ENCODE results near the gene ZNF337. TPM values are rescaled to one million over a fixed set of nuclear protein-coding genes. Genes with fewer than 3 reads are reported as not detected.

The ZNF337 gene
- total RNA-seq, 3 donors from 2014 or later: 7.2 to 16.2 (median 8.3) TPM

DNA sequence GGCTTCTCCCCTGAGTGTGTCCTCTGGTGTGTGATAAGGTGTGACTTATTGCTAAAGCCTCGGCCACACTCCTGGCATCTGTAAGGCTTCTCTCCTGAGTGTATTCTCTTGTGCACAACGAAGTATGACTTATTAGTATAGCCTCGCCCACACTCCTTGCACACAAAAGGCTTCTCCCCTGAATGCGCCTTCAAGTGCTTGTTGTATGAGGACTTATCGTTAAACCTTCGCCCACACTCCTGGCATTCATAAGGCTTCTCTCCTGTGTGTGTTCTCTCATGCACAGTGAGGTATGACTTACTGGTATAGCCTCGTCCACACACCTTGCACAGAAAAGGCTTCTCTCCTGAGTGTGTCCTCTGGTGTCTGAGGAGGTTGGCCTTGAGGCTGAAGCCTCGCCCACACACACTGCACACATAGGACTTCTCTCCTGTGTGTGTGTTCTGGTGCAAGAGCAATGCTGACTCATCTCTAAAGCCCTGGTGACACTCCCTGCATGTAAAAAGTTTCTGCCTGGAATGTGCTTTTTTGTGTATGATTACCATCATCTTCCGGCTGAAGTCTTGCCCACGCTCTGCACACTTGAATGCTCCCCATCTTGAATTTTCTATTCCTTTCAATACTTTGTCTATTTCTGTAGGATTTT, 20.4 kb downstream of the ZNF337 start:
- Histone ChIP-seq H3K36me3 (ENCODE audit: low read depth) (no peaks in the 10 kb centered on the region), H3K9me3 (no peaks in the 10 kb centered on the region), H3K4me1 (ENCODE audit: low read depth) (no peaks in the 10 kb centered on the region), H3K4me3 (no peak overlapping the region)
- intact Hi-C loops (cut with DNase I, micrococcal nuclease): no loop called here
- TF ChIP-seq, protein P1, sequence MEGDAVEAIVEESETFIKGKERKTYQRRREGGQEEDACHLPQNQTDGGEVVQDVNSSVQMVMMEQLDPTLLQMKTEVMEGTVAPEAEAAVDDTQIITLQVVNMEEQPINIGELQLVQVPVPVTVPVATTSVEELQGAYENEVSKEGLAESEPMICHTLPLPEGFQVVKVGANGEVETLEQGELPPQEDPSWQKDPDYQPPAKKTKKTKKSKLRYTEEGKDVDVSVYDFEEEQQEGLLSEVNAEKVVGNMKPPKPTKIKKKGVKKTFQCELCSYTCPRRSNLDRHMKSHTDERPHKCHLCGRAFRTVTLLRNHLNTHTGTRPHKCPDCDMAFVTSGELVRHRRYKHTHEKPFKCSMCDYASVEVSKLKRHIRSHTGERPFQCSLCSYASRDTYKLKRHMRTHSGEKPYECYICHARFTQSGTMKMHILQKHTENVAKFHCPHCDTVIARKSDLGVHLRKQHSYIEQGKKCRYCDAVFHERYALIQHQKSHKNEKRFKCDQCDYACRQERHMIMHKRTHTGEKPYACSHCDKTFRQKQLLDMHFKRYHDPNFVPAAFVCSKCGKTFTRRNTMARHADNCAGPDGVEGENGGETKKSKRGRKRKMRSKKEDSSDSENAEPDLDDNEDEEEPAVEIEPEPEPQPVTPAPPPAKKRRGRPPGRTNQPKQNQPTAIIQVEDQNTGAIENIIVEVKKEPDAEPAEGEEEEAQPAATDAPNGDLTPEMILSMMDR (IDR thresholded peaks at IDR 0.05): no peak
- no peak for DNase-seq
- ATAC-seq: no peak

DNA sequence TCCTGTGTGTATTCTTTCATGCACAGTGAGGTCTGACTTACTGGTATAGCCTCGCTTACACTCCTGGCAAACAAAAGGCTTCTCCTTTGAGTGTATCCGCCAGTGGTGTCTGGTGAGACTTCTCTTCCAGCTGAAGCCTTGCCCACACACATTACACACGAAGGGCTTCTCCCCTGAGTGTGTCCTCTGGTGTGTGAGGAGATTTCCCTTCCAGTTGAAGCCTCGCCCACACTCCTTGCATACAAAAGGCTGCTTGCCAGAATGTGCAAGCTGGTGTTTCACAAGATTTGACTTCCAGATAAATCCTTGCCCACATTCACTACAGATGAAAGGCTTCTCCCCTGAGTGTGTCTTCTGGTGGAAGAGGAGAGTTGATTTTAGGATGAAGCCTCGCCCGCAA, 21.5 kb downstream of the ZNF337 start:
- intact Hi-C loops (cut with DNase I, micrococcal nuclease): no loop called here
- DNase-seq (no peak), ATAC-seq (no peak)
- Histone ChIP-seq H3K9me3 (no peaks in the 10 kb centered on the region), H3K4me1 (ENCODE audit: low read depth) (no peaks in the 10 kb centered on the region), H3K4me3 (no peak overlapping the region), H3K36me3 (ENCODE audit: low read depth) (no peaks in the 10 kb centered on the region)
- TF ChIP-seq, protein P1 (IDR thresholded peaks at IDR 0.05): no peak

DNA sequence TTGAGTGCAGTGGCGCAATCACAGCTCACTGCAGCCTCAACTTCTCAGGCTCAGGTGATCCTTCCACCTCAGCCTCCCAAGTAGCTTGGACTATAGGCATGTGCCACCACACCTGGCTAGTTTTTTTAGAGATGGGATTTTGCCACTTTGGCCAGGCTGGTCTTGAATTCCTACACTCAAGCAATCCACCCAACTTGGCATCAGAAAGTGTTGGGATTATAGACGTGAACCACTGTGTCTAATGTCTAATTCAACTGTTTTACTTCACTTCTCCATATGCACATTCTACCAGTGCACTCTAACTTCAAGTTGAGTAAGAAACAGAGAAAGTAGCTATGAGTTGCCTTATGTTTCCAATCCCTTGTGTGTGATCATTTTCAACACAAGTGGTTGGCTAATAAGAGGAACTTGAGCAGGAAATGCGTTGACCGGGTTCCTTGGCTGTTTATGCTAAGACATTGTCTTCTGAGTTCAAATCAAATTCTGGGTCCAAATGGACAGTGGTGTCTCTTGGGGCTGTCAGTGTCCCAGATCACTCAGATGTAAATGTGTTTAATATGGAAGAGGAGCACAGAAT, 23.9 kb downstream of the ZNF337 start:
- no peak for DNase-seq
- no peak overlapping the region for H3K4me3 ChIP-seq
- H3K4me1 ChIP-seq (ENCODE audit: low read depth): no peaks in the 10 kb centered on the region
- ATAC-seq: no peak
- H3K36me3 ChIP-seq (ENCODE audit: low read depth): no peaks in the 10 kb centered on the region
- intact Hi-C loops (cut with DNase I, micrococcal nuclease): no loop called here
- TF ChIP-seq, protein P1 (IDR thresholded peaks at IDR 0.05): no peak
- no peaks in the 10 kb centered on the region for H3K9me3 ChIP-seq

DNA sequence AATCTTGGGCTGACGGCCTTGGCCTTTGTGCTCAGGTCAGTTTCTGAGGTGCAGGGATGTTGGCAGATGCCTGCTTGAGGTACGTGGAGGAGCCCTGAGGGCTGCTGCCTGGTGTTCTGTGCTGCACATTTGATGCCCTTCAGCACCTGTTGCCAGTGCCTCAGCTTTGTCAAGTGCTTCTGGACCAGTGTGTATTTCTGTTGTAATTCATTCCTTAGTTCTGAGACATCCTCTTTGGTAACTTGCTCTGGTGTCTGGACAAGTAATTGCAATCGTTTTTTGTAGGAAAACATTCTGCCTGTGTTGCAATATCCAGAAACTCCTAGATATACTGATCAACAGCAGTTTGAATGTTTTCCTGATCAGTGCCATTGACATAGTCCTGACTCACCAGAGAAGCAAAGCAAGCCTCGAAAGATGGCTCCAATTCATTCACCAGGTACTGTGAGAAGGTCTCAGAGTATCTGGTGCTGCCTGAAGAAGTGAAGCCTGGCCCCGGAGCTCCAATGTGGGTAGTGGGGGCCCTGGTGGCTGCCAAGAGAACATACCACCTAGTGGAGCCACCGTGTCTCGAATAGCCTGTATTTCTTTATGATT, 26.7 kb downstream of the ZNF337 start:
- no peaks in the 10 kb centered on the region for H3K4me1 ChIP-seq (ENCODE audit: low read depth)
- DNase-seq: no peak
- TF ChIP-seq, protein P1 (IDR thresholded peaks at IDR 0.05): no peak
- H3K9me3 ChIP-seq: no peaks in the 10 kb centered on the region
- intact Hi-C loops (cut with DNase I, micrococcal nuclease): no loop called here
- H3K4me3 ChIP-seq: no peak overlapping the region
- no peaks in the 10 kb centered on the region for H3K36me3 ChIP-seq (ENCODE audit: low read depth)
- ATAC-seq: no peak

DNA sequence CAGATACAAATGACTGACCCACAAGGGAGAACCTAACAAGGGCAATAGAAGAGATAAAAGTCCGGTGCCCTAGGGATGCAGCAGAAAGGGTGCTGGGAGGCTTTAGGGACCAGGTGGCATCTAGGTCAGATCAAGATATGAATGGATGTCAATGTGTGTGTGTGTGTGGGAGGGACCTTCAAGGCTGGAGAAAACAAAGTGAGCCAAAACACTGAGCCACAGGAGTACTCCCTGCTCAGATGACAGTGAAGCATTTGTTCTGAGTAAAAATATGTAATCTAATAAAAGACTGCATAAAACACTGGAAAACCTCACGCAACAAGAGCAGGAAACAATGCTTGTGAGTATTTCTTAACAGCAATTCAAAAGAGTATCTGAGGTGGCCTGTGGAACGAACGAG, 28.2 kb downstream of the ZNF337 start:
- no peak for ATAC-seq
- H3K4me3 ChIP-seq: no peak overlapping the region
- DNase-seq: no peak

More for the DNA sequence above, 28.2 kb downstream of the ZNF337 start:
- Histone ChIP-seq H3K9me3 (no peaks in the 10 kb centered on the region), H3K4me1 (ENCODE audit: low read depth) (no peaks in the 10 kb centered on the region), H3K36me3 (ENCODE audit: low read depth) (no peaks in the 10 kb centered on the region)
- TF ChIP-seq, protein P1 (IDR thresholded peaks at IDR 0.05): no peak
- intact Hi-C loops (cut with DNase I, micrococcal nuclease): no loop called here
